SK-N-SH (cell line): ENCODE measurements around the gene ZNF202.

Experiments used
- CHD2 ChIP-seq: fragments of 150-350 bp; IDR thresholded peaks from 2 replicates; pipeline ENCODE4 v1.6.1; 2018; ENCODE audit warnings: low read length; ENCODE audit not compliant: partially characterized antibody
- EP300 ChIP-seq, 2 experiments: IDR thresholded peaks; 2 replicates each; pipeline versions ENCODE4 v1.4.0 to v1.6.1; 2012; ENCODE audit warnings: borderline replicate concordance in 1 of 2, low read depth in 1 of 2, low read length in 1 of 2
- FOXM1 ChIP-seq: IDR thresholded peaks from 2 replicates; pipeline ENCODE4 v1.4.0; 2012; ENCODE audit warnings: low read depth, mild to moderate bottlenecking
- MXI1 ChIP-seq: IDR thresholded peaks from 2 replicates; pipeline ENCODE4 v1.6.1; 2012; ENCODE audit warnings: mild to moderate bottlenecking, low read depth, low read length, improper control_type of control experiment
- NRF1 ChIP-seq: IDR thresholded peaks from 2 replicates; pipeline ENCODE4 v1.6.1; 2012; ENCODE audit warnings: low read depth, mild to moderate bottlenecking, low read length
- PBX3 ChIP-seq: IDR thresholded peaks from 2 replicates; pipeline ENCODE4; 2012
- POLR2AphosphoS5 ChIP-seq: IDR thresholded peaks from 2 replicates; pipeline ENCODE4 v1.6.1; 2012; ENCODE audit warnings: low read depth, low read length
- SMC3 ChIP-seq: IDR thresholded peaks from 2 replicates; pipeline ENCODE4 v1.6.1; 2012; ENCODE audit warnings: low read depth, low read length, improper control_type of control experiment
- YY1 ChIP-seq: IDR thresholded peaks from 2 replicates; pipeline ENCODE4 v1.4.0; 2012; ENCODE audit warnings: low read depth, mild to moderate bottlenecking
- TF ChIP-seq, protein P1 (sequence below): fragments of 200-600 bp; sonication (generic); IDR thresholded peaks from 2 replicates; pipeline ENCODE4 v1.6.1; 2017; ENCODE audit warnings: antibody characterized with exemption, mild to moderate bottlenecking, moderate library complexity
- TF ChIP-seq, protein P2 (sequence below): IDR thresholded peaks from 2 replicates; pipeline ENCODE4 v1.4.0; 2012; ENCODE audit warnings: low read depth
- TF ChIP-seq, protein P3 (sequence below): IDR thresholded peaks from 2 replicates; pipeline ENCODE4 v1.4.0; 2012; ENCODE audit warnings: low read depth, borderline replicate concordance

GRCh38 chr11:123719452-123719851 is 22.0 kb downstream of the ZNF202 start:
- TF ChIP-seq MXI1, result no peak
- TF ChIP-seq NRF1, result no peak
- no peak for TF ChIP-seq CHD2
- TF ChIP-seq, protein P1, sequence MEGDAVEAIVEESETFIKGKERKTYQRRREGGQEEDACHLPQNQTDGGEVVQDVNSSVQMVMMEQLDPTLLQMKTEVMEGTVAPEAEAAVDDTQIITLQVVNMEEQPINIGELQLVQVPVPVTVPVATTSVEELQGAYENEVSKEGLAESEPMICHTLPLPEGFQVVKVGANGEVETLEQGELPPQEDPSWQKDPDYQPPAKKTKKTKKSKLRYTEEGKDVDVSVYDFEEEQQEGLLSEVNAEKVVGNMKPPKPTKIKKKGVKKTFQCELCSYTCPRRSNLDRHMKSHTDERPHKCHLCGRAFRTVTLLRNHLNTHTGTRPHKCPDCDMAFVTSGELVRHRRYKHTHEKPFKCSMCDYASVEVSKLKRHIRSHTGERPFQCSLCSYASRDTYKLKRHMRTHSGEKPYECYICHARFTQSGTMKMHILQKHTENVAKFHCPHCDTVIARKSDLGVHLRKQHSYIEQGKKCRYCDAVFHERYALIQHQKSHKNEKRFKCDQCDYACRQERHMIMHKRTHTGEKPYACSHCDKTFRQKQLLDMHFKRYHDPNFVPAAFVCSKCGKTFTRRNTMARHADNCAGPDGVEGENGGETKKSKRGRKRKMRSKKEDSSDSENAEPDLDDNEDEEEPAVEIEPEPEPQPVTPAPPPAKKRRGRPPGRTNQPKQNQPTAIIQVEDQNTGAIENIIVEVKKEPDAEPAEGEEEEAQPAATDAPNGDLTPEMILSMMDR, result no peak
- TF ChIP-seq, protein P2, sequence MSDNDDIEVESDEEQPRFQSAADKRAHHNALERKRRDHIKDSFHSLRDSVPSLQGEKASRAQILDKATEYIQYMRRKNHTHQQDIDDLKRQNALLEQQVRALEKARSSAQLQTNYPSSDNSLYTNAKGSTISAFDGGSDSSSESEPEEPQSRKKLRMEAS, result no peak
- TF ChIP-seq, protein P3, sequence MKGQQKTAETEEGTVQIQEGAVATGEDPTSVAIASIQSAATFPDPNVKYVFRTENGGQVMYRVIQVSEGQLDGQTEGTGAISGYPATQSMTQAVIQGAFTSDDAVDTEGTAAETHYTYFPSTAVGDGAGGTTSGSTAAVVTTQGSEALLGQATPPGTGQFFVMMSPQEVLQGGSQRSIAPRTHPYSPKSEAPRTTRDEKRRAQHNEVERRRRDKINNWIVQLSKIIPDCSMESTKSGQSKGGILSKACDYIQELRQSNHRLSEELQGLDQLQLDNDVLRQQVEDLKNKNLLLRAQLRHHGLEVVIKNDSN, result no peak
- no peak for TF ChIP-seq FOXM1
- TF ChIP-seq PBX3, result no peak
- no peak for TF ChIP-seq POLR2AphosphoS5
- TF ChIP-seq EP300 (IDR thresholded peaks at IDR 0.05; ENCODE audit: borderline replicate concordance in 1 of 2, low read depth in 1 of 2, low read length in 1 of 2), result no peak
- no peak for TF ChIP-seq YY1
- TF ChIP-seq SMC3, result no peak
